Pancreas (tissue), 10 donors: ENCODE results near the gene RABGAP1L. TPM values are rescaled to one million over a fixed set of nuclear protein-coding genes. Genes with fewer than 3 reads are reported as not detected.
A peak's percentile ranks its signal among the peaks of the same experiment; 100 is the strongest.

Experiments used
- ATAC-seq, 4 donors: fragments of 200-7000 bp; cut with Tn5 transposase; one replicate each; pipeline versions ENCODE4 v1.8.0 to v1.9.1; 2020; ENCODE audit warnings: mild to moderate bottlenecking in 4 of 4, moderate library complexity in 4 of 4
- DNase-seq, 6 donors: peaks; one replicate each; pipeline ENCODE4 v3.0.0-alpha.2; 2020
- FAIRE-seq: peaks from 2 replicates; lab custom pipeline; 2012; peaks lifted over from hg19 to GRCh38; lab: Jason Lieb, UNC
- H3K27ac ChIP-seq, 4 donors: fragments of 200-600 bp; sonication (generic); 1 replicate in 3 of 4; 2 replicates in 1 of 4; pipeline versions ENCODE4 v1.5.0 to v1.8.0; 2020
- H3K27me3 ChIP-seq, 4 donors: fragments of 200-600 bp; one replicate each; pipeline ENCODE4 v1.8.0; 2021
- H3K36me3 ChIP-seq, 3 donors: fragments of 200-600 bp; sonication (generic) in 1 of 3; one replicate each; pipeline versions ENCODE4 v1.5.0 to v1.8.0; 2020 to 2021
- H3K4me1 ChIP-seq, 3 donors: fragments of 200-600 bp; one replicate each; pipeline ENCODE4 v1.8.0; 2021
- H3K4me3 ChIP-seq, 4 donors: fragments of 200-600 bp; sonication (generic) in 2 of 4; one replicate each; pipeline versions ENCODE4 v1.5.0 to v1.8.0; 2020 to 2021
- H3K9me3 ChIP-seq, 4 donors: fragments of 200-600 bp; one replicate each; pipeline ENCODE4 v1.8.0; 2021
- WGBS, 2 donors: extraction: QIAGEN DNeasy Blood & Tissue Kit; methylation state at CpG; one replicate each; pipeline ENCODE4 v1.1.7; 2013; 5-methylcytosine and 5-hydroxymethylcytosine counted together
- intact Hi-C, 3 donors: fragments of 100-400 bp; cut with DNase I; formaldehyde crosslinking; loops; one replicate each; pipeline versions ENCODE4 v1.11.1 to v1.14.2; 2022
- polyA plus RNA-seq, 2 donors: library from polyadenylated mRNA; stranded (reverse); fragments of 200-250 nt; gene quantifications; one replicate each; pipeline ENCODE4 v1.2.3, GENCODE V29; 2013
- total RNA-seq, 6 donors: library from RNA; stranded (reverse); fragmentation: NEBNext Ultra II Directional in 4 of 6; extraction: Animal tissue kit (Norgen Biotek cat#: 25700) in 4 of 6; gene quantifications; one replicate each; pipeline versions ENCODE4 v1.2.1 to v1.2.4, GENCODE V29; 2021 to 2023
- TF ChIP-seq, protein P1 (sequence below), 4 donors: fragments of 200-600 bp; sonication (generic) in 3 of 4; IDR thresholded peaks; one replicate each; pipeline versions ENCODE4 v1.5.0 to v1.8.0; 2021; ENCODE audit warnings: antibody characterized with exemption in 4 of 4
- donor health status: healthy with polysubstance abuse.
- donor health status: DM: no; HTN: no; CAD: no; lungs with moderate emphysema.
- donor health status: DM: no; HTN: no; CAD: no.
- donor health status: control.
- donor health status: control.
- donor health status: Bipolar disorder and iron deficiency.
- donor health status: DM: yes; HTN: yes; CAD: no.
- donor health status: DM: no; HTN: no; CAD: no.
- donor health status: DM: no; HTN: no; CAD: no.
- donor health status: DM: yes; HTN: yes; CAD: no.

Gene RABGAP1L
- total and polyA plus RNA-seq, 8 donors: 13.9 to 64.8 (median 36.1) TPM

GRCh38 chr1:175009532-175009931 is 850.2 kb downstream of the RABGAP1L start:
- H3K4me3 ChIP-seq: no peak overlapping the region
- FAIRE-seq (no peak), DNase-seq (no peak), ATAC-seq (no peak)
- 90 to 92% methylated on average over 10 of the region's 10 CpGs for WGBS, 2 donors
- H3K4me1 ChIP-seq: no peaks in the 10 kb centered on the region
- no peak overlapping the region for H3K27ac ChIP-seq
- H3K36me3 ChIP-seq: peaks cover 0 to 36% (median 22%) of the 10 kb centered on the region in 3 donors
- TF ChIP-seq, protein P1, sequence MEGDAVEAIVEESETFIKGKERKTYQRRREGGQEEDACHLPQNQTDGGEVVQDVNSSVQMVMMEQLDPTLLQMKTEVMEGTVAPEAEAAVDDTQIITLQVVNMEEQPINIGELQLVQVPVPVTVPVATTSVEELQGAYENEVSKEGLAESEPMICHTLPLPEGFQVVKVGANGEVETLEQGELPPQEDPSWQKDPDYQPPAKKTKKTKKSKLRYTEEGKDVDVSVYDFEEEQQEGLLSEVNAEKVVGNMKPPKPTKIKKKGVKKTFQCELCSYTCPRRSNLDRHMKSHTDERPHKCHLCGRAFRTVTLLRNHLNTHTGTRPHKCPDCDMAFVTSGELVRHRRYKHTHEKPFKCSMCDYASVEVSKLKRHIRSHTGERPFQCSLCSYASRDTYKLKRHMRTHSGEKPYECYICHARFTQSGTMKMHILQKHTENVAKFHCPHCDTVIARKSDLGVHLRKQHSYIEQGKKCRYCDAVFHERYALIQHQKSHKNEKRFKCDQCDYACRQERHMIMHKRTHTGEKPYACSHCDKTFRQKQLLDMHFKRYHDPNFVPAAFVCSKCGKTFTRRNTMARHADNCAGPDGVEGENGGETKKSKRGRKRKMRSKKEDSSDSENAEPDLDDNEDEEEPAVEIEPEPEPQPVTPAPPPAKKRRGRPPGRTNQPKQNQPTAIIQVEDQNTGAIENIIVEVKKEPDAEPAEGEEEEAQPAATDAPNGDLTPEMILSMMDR (IDR thresholded peaks at IDR 0.05): no peak
- intact Hi-C loops: no loop called here
- H3K9me3 ChIP-seq: no peaks in the 10 kb centered on the region
- H3K27me3 ChIP-seq: no peaks in the 10 kb centered on the region

DNA sequence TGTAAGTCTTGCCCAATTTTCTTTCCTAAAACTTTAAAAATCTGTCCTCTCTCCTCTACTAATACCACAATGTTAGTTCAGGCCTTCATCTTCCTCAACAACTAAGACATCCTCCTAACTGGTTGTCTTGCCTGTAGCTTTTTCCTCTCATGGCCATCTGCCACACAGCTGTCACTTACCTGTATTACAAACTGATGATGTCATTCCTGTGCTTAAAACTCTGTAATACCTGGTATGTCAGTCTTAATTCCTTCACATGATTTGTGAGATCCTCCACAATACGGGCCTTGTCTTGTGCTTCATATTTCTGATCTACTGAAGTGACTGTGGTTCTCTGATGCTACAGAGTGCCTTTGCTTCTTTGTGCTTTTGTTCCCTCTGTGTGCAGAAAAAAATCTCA is 854.1 kb downstream of the RABGAP1L start:
- intact Hi-C loops: no loop called here
- WGBS, 2 donors: 39 to 81% methylated on average over 1 of the region's 1 CpG
- ATAC-seq: peak in 1 of 4 donors; percentile 30
- no peak for DNase-seq
- H3K9me3 ChIP-seq: no peaks in the 10 kb centered on the region
- H3K27me3 ChIP-seq: no peaks in the 10 kb centered on the region
- TF ChIP-seq, protein P1 (IDR thresholded peaks at IDR 0.05): no peak
- no peak for FAIRE-seq
- peaks cover 0 to 49% (median 22%) of the 10 kb centered on the region in 3 donors for H3K36me3 ChIP-seq
- no peak overlapping the region for H3K4me3 ChIP-seq
- no peaks in the 10 kb centered on the region for H3K4me1 ChIP-seq
- H3K27ac ChIP-seq: no peak overlapping the region

DNA sequence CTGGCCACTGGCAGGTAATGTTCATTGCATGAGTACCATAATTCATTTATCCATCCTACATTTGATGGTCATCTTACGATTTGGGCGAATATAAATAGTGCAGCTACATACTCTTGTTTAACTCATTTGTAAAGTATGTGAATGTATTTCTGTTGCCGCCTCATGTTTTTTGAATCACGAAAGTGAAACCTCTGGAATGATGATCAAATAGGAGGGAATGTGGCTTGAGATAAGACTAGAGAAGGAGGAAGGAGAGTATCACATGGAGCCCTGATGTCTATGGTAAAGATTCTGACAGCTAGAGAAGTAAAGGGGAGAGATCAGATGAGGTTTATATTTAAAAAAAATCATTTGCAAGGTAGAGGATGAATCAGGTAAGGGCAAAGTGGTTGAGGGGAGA is 855.9 kb downstream of the RABGAP1L start:
- Histone ChIP-seq H3K36me3 (peaks cover 0 to 52% (median 21%) of the 10 kb centered on the region in 3 donors), H3K4me1 (no peaks in the 10 kb centered on the region), H3K4me3 (no peak overlapping the region), H3K9me3 (no peaks in the 10 kb centered on the region), H3K27me3 (no peaks in the 10 kb centered on the region), H3K27ac (no peak overlapping the region)
- ATAC-seq (no peak), DNase-seq (no peak), FAIRE-seq (no peak)
- TF ChIP-seq, protein P1 (IDR thresholded peaks at IDR 0.05): no peak
- intact Hi-C loops: no loop called here
- WGBS, 2 donors: 88 to 89% methylated on average over 4 of the region's 4 CpGs

DNA sequence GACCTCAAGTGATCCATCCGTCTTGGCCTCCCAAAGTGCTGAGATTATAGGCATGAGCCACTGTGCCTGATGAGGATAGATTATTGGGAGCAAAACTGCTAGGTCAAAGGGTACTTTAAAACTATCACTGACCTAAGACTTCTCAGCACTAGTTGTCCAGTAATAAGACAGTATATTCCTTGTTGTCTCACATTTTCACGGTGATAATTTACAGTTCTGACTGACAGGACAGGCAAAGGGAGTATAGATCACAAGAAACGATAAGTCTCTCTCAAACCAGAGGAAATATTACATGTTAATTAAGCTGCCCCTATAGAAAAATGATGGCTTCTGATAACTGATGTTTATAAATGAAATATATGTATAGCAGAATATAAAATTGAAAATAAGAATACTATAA is 860.2 kb downstream of the RABGAP1L start:
- WGBS, 2 donors: 81 to 86% methylated on average over 3 of the region's 3 CpGs
- no peaks in the 10 kb centered on the region for H3K27me3 ChIP-seq

More for the DNA sequence above, 860.2 kb downstream of the RABGAP1L start:
- FAIRE-seq (no peak), DNase-seq (no peak), ATAC-seq (no peak)
- intact Hi-C loops: no loop called here
- Histone ChIP-seq H3K36me3 (peaks cover 0 to 28% (median 15%) of the 10 kb centered on the region in 3 donors), H3K9me3 (no peaks in the 10 kb centered on the region), H3K4me3 (no peak overlapping the region), H3K4me1 (peaks cover 0 to 7% (median 0%) of the 10 kb centered on the region in 3 donors), H3K27ac (no peak overlapping the region)
- TF ChIP-seq, protein P1 (IDR thresholded peaks at IDR 0.05): no peak
